Mammary epithelial cell (primary cell): ENCODE data around the gene PRDM12.

Source experiments
- EZH2 ChIP-seq: IDR thresholded peaks from 2 replicates; pipeline ENCODE4 v1.6.1; 2012; ENCODE audit warnings: low read length, inconsistent platforms, borderline replicate concordance
- TF ChIP-seq, protein P1 (sequence below), 2 donors: IDR thresholded peaks in 1 of 2; conservative IDR thresholded peaks in 1 of 2; 2 replicates each; pipeline ENCODE4 v1.5.1; 2011 to 2012; ENCODE audit warnings: inconsistent platforms in 2 of 2, low read length in 2 of 2, mild to moderate bottlenecking in 2 of 2, control low read depth in 1 of 2, low read depth in 1 of 2; ENCODE audit not compliant: insufficient read depth in 1 of 2; ENCODE audit errors: extremely low read depth in 1 of 2

DNA sequence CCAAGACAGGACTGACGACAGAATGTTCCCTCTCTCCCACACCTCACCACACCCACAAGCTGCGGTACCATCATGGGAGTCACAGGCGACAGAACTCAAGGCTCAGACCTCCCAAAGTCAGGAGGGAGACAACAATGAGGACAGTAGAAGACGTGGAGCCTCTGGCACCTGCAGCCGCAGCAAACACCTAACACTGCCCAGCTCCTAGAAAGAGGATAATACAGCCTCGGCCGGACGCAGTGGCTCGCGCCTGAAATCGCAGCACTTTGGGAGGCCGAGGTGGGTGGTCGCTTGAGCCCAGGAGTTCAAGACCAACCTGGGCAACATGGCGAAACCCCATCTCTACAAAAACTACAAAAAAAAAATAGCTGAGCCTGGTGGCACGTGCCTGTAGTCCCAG lies 13.2 kb upstream of the PRDM12 start:
- TF ChIP-seq, protein P1, sequence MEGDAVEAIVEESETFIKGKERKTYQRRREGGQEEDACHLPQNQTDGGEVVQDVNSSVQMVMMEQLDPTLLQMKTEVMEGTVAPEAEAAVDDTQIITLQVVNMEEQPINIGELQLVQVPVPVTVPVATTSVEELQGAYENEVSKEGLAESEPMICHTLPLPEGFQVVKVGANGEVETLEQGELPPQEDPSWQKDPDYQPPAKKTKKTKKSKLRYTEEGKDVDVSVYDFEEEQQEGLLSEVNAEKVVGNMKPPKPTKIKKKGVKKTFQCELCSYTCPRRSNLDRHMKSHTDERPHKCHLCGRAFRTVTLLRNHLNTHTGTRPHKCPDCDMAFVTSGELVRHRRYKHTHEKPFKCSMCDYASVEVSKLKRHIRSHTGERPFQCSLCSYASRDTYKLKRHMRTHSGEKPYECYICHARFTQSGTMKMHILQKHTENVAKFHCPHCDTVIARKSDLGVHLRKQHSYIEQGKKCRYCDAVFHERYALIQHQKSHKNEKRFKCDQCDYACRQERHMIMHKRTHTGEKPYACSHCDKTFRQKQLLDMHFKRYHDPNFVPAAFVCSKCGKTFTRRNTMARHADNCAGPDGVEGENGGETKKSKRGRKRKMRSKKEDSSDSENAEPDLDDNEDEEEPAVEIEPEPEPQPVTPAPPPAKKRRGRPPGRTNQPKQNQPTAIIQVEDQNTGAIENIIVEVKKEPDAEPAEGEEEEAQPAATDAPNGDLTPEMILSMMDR (conservative IDR thresholded peaks at IDR 0.05 in 1 of 2, IDR thresholded peaks at IDR 0.05 in 1 of 2; ENCODE audit: extremely low read depth in 1 of 2, insufficient read depth in 1 of 2, low read depth in 1 of 2, low read length in 2 of 2), result no peak
- no peak for TF ChIP-seq EZH2
